Femur (tissue), 1 donor: ENCODE results near the gene FLT4.

Source experiments
- DNase-seq: peaks from one replicate; pipeline ENCODE4 v3.0.0-alpha.2; 2017

Gene FLT4

DNA sequence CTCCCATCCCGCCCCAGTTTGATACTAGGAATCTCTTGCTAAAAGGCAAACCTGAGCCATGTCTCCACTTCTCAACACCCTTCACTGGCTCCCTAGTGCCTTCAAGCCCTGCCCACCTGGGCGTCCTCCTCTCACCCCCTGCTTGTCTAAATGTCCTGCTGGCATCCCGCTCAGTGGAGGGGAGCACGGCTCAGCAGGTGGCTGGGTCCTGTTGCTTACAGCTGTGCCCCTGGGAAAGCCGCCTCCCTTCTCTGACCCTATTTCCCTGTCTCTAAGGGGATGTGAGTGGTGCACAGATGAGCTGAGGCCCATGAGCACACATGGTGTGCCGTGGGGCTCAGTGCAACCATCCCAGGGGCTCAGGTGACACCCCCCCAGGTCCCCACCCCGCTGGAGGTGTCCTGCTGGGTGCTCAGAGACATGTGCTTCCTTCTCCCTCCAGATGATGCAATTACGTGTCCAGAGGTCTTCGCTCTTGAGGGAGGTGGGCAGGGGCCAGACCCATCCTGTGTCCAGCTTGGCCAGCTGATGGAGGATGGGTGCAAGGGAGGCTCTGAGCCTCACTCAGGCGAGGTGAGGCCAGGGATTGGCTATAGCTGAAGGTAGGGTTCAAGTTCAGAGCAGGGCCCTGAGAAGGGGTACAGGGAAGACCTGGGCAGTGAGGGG, 24.1 kb downstream of the FLT4 start:
- no peak for DNase-seq

DNA sequence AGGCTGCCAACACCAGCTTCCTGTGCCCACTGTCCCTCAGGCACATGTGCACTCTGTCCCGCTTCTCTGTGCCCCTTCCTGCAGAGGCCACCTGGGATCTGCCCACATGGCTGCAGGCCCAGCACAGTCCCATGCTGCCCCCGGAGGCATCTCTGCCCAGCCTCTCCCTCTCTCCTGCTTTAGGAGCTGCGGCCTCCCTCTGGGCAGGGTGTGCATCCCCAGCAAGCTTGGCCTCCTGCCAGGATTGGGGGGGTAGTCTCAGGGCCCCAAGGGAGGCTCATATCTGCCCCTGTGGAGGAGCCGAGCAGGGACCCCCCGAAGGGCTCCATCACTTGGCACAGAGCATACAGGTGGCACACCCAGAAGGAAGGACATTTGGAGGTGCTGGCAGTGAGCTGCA, 24.8 kb downstream of the FLT4 start:
- no peak for DNase-seq

DNA sequence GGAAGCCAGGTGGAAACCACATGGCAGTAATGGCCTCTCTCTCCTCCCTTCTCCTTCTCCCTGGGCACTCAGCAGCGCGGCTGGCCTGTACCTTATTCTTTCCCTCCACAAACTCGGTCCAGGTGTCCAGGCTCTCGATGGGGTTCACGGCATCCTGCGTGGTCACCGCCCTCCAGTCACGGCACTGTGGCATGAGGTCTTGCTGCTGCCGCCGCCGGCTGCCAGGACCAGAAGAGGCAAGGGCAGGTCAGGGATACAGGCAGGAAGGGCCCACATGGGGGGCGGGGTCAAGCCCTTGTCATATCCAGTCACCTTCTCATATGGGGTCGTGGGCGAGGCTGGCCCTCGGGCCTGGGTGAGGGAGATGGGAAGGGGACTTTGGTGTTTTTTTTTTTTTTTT, 25.6 kb downstream of the FLT4 start:
- DNase-seq = no peak

DNA sequence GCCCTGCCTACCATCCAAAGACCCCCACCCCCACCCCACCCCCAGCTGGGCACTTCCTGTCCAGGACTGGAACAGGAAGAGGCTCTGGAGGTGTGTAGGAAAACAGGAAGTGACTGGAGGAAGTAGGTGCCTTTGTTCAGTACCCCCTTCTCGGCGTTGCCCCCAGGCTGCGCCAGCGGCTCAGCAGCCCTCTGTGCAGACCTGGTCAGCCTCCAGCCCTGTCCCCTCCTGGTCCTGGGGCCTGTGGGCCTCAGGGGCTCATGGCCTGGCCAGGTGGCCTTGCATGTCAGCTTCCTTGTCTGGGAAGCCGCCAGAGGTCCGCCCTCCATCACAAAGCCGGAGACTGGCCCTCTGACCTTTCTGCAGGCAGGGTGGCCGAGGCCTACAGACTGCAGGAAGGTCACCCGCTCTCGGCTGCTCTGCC, 26.0 kb downstream of the FLT4 start:
- DNase-seq = no peak

DNA sequence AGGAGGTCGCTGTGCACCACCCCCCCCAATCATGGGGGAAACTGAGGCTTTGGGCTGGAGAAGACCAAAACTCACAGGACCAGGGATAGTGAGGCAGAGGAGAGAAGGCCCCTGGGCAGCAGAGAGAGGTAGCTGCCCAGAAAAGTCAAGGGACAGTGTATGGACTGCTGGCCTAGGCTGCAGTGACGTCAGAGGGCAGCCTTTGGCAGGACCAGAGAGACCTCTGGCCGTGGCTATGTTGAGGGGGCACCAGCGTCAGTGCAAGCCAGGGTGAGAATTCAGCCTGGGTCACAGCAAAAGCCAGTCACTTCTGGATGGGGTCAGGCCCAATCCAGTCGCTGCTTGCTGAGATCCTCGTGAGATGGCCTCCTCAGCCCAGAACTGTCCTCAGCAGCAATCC, 26.5 kb downstream of the FLT4 start:
- DNase-seq = no peak

DNA sequence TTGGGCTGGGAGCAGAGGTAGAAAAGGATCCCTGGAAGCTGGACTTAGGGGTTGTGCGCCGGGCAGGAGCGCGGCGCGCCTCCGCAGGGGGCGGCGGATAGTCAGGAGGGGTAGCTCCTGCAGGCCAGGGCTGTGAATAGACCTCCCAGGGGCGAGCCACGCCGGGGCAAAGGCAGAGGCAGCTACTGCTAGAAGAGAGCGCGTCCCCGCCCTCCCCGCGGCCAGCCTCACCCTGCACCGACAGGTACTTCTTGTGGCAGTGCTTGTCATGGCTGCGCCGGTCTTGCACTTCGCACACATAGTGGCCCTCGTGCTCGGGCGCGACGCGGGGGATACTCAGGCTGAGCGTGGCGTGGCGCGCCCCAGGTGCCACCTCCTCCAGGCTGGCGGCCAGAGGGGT, 28.1 kb downstream of the FLT4 start:
- DNase-seq = no peak

DNA sequence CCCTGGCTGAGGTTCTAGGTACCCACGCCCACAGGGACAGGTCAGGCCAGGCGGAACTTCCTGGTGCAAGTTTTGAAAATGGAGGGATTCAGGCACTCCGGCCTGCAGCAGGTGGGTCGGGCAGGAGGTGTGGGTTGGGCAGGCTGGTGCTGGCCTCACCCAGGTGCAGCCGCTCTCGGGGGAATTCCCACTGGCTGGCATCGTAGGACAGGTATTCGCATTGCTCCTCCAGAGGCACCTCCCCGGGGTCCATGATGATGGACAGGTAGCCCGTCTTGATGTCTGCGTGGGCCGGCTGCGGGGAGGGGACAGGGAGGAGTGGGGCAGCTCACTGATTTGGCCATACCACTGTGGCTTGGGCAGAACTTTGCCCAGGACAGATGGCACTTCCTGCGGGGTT, 29.4 kb downstream of the FLT4 start:
- no peak for DNase-seq

DNA sequence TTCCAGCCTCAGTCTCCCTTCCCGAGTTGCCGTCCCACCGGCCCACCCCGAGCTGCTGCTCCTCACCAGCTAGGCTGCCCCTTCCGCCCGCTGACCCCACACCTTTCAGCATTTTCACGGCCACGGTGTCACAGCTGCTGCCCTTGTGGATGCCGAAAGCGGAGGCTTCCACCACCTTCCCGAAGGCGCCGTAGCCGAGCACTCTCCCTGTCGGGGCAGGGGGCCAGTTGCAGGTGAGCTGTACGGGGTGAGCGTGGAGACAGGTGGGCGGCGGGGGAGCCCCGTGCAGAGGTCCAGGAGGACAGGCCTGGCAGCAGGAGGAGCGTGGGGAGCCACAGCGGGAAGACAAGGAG, 29.9 kb downstream of the FLT4 start:
- no peak for DNase-seq

DNA sequence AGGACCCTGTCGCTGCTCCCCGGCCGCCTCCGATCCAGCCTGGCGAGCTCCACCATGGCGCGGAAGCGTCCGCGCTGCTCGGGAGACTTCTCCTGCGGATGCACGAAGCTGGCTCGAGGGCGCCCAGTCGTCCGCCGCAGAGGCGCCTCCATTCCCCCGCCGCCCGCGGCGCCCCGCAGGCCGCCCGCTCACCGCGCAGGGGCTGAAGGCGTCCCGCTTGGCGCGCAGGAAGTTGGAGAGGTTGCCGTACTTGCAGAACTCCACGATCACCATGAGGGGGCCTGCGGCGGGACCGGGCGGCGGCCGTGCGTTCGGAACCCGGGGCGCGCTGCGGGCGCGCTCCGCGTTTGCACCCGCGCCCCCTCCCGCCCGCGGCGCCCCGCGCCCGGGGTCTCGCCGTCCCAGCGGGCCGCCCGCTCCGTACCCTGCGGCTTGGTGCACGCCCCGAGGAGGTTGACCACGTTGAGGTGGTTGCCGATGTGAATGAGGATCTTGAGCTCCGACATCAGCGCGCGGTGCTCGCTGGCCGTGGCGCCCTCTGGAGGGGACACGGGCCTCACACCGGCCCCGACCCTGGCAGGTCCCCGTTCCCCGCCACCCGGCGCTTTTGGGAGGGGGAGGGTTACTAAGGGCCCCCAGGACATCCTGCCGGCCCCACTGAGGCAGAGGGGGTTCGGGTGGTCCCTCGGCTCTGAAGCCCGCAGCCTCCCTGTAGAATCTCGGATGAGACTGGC, 30.4 kb downstream of the FLT4 start:
- peak; percentile 49 for DNase-seq

DNA sequence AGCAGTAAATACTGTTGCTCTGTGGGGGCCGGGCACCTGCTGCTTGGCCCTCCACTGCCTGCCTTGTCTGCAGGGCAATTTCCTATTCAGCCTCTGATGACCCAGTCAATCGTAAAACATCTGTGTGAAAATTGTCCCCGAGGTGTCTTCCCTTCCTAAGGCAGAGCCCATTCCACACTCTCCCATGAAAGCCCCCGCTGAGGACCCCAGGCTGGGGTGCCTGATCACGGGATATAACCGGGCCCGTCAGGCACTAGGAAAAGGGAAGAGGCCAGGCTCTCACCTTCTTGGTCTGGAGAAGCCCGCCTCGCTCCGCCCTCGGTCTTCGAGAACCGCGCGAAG, 30.9 kb downstream of the FLT4 start:
- DNase-seq = no peak

DNA sequence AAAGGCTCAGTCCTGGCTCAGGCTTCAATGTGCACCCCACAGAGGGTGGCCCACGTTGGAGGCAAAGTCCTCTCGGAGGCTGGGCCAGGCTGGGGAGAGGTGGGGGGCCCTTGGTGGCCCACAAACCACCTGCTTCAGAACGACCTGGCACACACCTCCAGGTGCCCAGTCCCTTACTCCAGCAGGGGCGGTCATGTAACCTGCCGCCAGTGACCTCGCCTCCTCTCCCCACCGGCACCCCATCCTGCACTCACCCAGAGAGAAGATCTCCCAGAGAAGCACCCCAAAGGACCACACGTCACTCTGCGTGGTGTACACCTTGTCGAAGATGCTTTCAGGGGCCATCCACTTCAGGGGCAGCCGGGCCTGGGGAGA, 35.6 kb downstream of the FLT4 start:
- no peak for DNase-seq

DNA sequence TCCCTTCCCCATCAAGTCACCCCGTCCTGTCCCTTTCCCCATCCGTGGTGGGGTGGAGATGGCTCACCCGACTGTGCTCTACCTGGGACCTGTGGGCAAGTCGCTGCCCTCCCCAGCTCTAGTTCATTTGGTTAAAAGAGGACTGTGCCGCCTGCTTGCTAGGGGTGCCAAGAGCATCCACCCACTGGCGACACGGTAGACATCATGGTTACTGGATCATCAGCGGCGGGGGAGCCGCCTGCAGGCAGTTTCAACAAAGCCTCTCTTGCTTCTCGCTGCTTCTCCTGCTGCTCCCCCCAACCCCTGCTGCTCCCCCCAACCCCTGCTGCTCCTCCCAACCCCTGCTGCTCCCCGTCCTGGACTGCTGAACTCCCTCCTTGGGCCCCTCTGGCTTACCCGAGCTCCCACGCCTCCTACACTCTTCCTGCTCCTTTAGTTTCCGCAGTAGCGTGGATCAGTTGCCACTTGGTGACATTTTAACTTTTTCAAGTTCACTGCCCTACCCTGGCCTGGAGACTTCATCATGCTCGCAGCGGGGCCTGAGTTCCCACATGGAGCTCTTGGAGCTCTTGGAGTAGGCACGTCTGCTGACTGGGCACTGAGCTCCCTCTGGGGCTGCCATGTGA, 36.1 kb downstream of the FLT4 start:
- no peak for DNase-seq

DNA sequence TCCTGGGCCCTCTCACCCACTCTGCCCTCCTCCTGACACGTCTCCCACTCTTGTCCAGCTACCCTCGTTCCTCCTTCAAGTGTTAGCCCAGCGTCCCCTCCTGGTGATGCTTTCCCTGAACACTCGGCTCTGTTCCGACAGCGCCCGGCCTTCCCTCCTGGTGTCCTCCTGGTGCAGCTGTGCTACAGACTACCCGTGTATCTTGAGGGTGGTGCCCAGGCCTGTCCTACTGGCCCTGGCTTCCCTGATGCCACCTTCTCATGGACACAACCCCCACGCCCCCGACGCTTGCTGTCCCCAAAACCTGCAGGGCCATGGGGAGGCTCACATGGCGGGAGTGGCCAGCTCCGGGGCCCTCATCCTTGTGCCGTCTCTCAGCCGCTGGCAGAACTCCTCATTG, 36.7 kb downstream of the FLT4 start:
- DNase-seq = no peak

DNA sequence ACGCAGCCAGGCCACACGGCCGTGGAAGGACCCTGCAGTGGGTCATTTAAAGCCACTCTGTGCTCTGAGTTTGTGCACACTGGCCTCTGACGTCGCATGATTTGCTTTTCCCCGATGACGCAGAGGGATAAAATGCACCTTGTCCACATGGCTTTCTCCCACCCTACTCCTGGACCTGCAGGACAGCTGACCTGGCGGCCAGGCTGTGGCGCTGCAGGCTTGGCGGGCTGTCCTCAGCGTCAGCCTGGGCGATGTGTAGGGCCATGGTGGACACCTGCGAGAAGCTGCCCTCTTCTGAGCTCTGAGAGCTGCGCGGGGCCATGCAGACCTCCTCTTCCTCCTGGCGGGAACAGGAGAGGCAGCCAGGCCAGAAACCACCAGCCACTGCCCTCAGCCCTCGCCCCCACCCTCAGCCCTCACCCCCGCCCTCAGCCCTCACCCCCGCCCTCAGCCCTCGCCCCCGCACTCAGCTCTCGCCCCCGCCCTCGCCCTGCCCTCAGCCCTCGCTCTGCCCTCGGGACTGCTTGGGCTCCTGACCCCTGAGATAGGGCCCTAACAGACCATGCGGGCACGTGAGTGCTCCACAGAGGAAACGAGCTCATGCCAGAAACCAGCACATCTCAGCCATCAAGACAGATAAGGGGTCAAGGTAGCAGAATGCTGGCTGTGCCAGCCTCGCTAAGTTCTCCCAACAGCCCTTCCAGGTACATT, 38.1 kb downstream of the FLT4 start:
- DNase-seq = no peak

DNA sequence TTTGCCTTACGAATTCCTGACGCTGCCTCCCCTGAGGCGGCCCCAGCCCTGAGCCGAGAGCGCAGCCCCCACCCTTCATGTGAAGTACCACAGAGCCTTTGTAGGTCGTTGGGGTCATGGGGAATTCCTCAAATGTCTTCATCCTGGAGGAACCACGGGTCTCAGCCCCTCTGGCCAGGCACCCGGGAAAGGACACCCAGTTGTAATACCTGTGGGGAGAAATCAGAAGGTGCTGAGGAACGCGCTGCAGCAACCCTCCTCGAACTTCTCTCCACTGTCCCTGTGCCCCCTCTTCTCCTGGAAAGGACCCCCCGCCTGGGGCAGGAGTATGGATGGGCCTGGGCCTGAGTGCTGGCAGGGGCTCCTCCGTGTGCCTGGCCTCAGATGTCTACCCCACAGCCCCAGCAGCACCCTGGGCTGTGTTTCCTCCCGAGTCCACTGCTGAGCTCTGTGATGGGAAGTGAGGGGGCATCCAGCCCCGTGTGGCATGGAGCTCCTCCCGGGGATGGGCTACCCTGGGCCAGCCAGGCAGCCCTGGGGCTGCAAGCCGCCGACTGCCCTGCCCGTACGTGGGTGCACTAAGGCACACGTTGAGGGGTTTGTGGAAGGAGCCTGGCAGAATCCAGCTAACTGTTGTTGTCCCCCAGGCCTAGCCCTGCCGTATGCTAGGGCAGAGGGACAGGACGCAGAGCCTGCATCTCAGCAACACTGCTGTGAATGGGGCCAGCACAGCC, 39.4 kb downstream of the FLT4 start:
- DNase-seq = no peak

DNA sequence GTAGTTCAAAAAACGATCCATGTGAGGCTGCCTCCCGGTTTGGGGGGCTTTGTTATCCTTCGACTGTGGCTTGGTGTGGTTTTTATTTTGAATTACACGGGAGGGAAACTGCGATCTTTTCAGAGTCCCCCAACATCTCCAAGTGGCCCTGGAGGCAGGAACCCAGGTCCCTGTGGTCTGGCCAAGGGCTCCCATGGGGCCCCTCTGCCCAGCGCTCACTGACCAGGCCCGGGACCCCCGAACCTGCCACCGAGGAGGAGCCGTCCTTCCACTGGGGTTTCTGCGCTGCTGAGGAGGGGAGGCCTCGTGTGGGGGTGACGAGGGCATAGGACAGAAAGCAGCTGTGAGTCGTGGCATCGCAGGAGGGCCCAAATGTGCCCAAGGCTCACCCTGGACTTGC, 40.0 kb downstream of the FLT4 start:
- DNase-seq = no peak

DNA sequence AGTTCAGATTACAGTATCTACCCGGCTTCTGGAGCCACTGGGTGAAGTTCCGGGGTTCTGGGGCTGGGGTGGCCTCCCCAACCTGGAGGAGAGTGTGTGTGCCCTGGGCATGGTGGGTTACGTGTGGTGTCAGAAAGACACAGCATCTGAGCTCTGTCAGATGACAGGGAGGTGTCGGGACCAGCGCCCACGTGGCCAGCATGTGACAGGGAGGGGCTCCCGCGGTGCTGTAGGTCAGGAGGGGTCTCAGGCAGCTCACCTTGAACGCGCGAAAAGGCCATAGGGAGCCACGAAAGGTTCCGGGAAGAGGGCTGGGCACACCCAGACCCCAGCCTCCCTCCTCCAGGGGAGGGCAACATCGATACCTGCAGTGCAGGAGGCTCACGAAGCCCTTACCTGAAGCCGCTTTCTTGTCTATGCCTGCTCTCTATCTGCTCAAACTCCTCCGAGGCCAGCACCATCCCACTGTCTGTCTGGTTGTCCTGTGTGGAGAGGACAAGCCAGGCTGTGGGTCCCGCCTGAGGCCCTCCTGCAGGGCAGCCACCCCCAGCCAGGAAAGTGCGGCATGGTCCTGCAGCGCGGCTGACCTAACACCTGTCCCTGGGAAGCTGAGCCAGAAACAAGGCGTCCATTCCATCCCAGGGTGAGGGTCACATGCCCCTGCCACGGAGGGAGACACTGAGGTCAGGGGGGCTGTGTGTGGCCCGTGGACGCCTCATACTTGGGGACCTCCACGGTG, 40.7 kb downstream of the FLT4 start:
- no peak for DNase-seq

DNA sequence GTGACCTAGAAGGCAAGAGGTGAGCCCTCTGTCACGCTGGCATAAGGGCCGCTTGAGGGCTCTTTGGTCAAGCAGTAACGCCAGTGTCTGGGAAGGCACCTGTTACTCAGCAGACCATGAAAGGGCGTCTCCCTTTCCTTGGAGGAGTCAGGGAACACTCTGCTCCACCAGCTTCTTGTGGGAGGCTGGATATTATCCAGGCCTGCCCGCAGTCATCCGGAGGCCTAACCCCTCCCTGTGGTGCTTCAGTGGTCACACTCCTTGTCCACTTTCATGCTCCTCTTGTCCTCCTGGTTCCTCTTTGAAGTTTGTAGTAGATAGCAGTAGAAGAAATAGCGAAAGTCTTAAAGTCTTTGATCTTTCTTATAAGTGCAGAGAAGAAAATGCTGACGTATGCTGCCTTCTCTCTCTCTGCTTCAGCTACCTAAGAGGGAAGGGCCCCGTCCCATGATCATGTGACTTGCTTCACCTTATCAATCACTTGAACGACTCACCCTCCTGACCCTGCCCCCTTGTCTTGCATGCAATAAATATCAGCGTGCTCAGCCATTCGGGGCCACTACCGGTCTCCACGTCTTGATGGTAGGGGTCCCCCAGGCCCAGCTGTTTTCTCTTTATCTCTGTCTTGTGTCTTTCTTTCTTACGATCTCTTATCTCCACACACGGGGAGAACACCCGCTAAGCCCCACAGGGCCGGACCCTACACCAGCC, 41.4 kb downstream of the FLT4 start:
- DNase-seq = no peak

DNA sequence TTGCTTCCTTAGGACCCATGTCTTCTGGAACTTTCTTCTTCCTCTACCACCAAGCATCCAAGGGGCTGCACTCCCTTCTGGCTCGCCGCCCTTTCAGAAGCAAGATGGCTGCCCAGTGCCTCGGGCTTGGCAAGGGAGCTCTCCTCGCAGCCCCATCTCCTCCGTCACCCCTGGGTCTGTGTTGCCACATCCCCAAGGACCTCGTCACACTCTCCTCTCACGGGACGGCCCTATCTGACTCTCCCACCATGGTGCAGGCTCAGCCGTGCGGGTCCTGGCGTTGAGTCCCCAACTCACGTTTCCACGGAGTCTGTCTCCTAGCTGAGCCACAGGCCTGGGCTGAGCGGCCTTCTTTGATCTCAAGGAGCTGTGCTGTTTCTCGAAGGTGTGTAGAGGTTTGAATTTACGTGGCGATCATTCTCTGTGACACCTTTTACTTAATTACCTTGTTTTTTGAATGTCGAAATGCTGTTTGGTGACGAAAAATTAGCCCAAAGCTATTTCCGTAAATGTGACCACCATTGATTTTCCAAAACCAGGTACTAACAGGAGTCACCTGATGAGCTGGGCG, 43.1 kb downstream of the FLT4 start:
- DNase-seq = no peak

DNA sequence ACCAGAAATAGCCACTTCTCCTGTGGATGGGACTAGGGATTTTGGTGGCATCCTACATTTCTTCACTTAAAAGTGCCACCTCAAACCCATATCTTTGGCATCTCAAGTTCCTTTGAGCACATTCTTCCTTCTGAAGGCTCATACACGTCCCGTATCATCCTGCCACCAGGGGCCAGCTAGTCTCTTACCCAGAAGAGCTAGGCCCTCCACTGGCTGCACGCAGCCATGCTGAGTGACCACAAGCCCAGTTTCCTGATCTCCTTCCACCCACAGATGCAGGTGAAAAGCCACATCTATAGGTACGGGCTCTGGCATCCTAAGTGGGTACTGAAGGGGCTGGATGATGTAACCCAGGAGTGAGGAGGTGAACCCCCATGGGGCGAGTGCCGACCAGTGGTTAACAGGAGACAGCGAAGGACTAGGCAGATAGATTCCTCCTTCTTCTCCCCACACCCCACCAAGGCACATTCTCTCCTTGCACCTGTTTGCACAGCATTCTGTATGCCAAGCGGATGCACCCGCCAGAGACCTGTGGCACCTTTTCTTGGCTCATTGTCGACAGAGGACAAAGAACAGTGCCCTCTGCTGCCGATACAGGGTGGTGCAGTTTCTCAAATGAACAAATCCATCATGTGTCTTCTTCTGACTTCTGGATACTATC, 43.7 kb downstream of the FLT4 start:
- DNase-seq = no peak

DNA sequence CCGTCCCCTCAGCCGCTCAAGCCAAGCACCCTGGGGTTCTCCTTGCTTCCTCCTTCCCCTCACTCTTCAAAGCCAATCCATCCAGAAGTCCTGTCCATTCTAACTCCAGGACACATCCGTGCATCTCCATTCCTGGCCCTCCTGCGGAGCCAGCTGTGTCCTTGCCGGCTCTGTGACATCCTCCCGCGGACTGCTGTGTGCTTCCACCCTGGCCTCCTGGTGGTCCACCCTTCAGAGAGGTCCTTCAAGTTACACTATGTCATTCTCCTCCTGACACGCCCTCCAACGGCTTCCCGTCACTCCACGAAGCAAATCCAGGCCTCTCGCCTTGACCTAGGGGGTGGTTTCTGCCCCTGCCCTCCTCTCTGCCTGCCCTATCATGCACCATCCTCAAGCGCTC, 45.1 kb downstream of the FLT4 start:
- DNase-seq = peak; percentile 10
